Breast epithelium (tissue), 4 donors: ENCODE results near the gene AGGF1. TPM values are rescaled to one million over a fixed set of nuclear protein-coding genes. Genes with fewer than 3 reads are reported as not detected.

Source experiments
- DNase-seq, 2 donors: peaks; one replicate each; pipeline ENCODE4 v3.0.0-alpha.2; 2019; ENCODE audit warnings: low spot score in 2 of 2
- H3K27ac ChIP-seq, 2 donors: fragments of 200-600 bp; sonication (generic) in 1 of 2; one replicate each; pipeline ENCODE4 v1.5.1; 2016 to 2019; ENCODE audit warnings: mild to moderate bottlenecking in 1 of 2
- H3K27me3 ChIP-seq, 2 donors: fragments of 200-600 bp; sonication (generic) in 1 of 2; one replicate each; pipeline versions ENCODE4 v1.5.1 to v1.6.0; 2017 to 2019; ENCODE audit warnings: control low read depth in 1 of 2, mild to moderate bottlenecking in 1 of 2
- H3K36me3 ChIP-seq: fragments of 200-600 bp; one replicate; pipeline ENCODE4 v1.5.1; 2019
- H3K4me1 ChIP-seq, 2 donors: fragments of 200-600 bp; sonication (generic); one replicate each; pipeline ENCODE4 v1.5.1; 2016 to 2019; ENCODE audit warnings: control low read depth in 1 of 2
- H3K4me3 ChIP-seq, 3 donors: fragments of 200-600 bp; sonication (generic); 1 replicate in 2 of 3; 2 replicates in 1 of 3; pipeline ENCODE4 v1.5.1; 2016 to 2019; ENCODE audit warnings: mild to moderate bottlenecking in 3 of 3, moderate library complexity in 2 of 3
- H3K9me3 ChIP-seq, 2 donors: fragments of 200-600 bp; sonication (generic) in 1 of 2; one replicate each; pipeline ENCODE4 v1.5.1; 2016 to 2019; ENCODE audit warnings: control low read depth in 1 of 2
- CTCF ChIP-seq, 3 donors: fragments of 450-650 bp; IDR thresholded peaks; one replicate each; pipeline ENCODE4 v1.5.1; 2016 to 2017; ENCODE audit warnings: antibody characterized with exemption in 3 of 3, mild to moderate bottlenecking in 3 of 3, moderate library complexity in 3 of 3
- POLR2A ChIP-seq: fragments of 450-650 bp; IDR thresholded peaks from one replicate; pipeline ENCODE4 v1.6.1; 2016; ENCODE audit warnings: antibody characterized with exemption, mild to moderate bottlenecking, moderate library complexity
- POLR2AphosphoS5 ChIP-seq, 3 donors: sonication (generic); formaldehyde crosslinking; IDR thresholded peaks; one replicate each; pipeline ENCODE4 v1.6.1; 2017; ENCODE audit warnings: antibody characterized with exemption in 3 of 3
- intact Hi-C: fragments of 100-400 bp; cut with DNase I; formaldehyde crosslinking; loops from one replicate; pipeline ENCODE4 v1.15.1; 2023; ENCODE audit warnings: low total_unique reads
- total RNA-seq, 3 donors: library from RNA; depleted of rRNA; stranded (reverse); fragments of >200 nt; gene quantifications; one replicate each; pipeline ENCODE4 v1.1.0, GENCODE V29; 2016

AGGF1 gene
- total RNA-seq, 3 donors from 2014 or later = 19.3 to 25.6 (median 25.6) TPM

GRCh38 chr5:77012601-77013000 lies 17.6 kb upstream of the AGGF1 start:
- intact Hi-C loops = no loop called here
- Histone ChIP-seq H3K4me3 (no peak overlapping the region), H3K4me1 (no peaks in the 10 kb centered on the region), H3K27me3 (peaks cover 0 to 8% of the 10 kb centered on the region in 2 donors), H3K27ac (no peak overlapping the region), H3K9me3 (no peaks in the 10 kb centered on the region), H3K36me3 (no peaks in the 10 kb centered on the region)
- no peak for DNase-seq
- TF ChIP-seq POLR2A (no peak), POLR2AphosphoS5 (IDR thresholded peaks at IDR 0.05) (no peak)

- H3K4me1 ChIP-seq = no peaks in the 10 kb centered on the region
- TF ChIP-seq POLR2A (no peak), CTCF (IDR thresholded peaks at IDR 0.05) (no peak), POLR2AphosphoS5 (IDR thresholded peaks at IDR 0.05) (no peak)
- intact Hi-C loops = no loop called here
- H3K36me3 ChIP-seq = no peaks in the 10 kb centered on the region
- H3K27ac ChIP-seq = no peak overlapping the region
- peaks cover 0 to 8% of the 10 kb centered on the region in 2 donors for H3K27me3 ChIP-seq
- no peak overlapping the region for H3K4me3 ChIP-seq
- DNase-seq = no peak
- H3K9me3 ChIP-seq = no peaks in the 10 kb centered on the region
Measured at GRCh38 chr5:77015938-77016569, 14.2 kb upstream of the AGGF1 start.

DNA sequence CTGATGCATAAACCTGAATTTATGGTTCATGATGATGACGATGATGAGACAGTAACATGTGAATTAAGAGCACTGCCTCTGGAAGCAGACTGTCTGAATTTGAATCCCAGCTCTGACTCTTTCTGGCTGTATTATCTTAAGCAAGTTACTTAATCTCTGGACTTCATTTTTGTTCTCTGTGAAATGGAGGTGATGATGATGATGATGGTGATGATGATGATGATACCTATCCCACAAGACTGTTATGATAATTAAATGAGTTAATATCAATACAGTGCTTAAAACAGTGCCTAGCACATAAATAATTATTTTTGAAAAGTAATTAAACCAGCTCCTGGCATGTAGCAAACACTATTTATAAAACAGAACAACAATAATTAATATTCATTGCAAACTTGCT lies 13.2 kb upstream of the AGGF1 start:
- Histone ChIP-seq H3K4me1 (no peaks in the 10 kb centered on the region), H3K27ac (no peak overlapping the region), H3K4me3 (no peak overlapping the region), H3K36me3 (no peaks in the 10 kb centered on the region), H3K27me3 (peaks cover 0 to 17% of the 10 kb centered on the region in 2 donors), H3K9me3 (no peaks in the 10 kb centered on the region)
- intact Hi-C loops = no loop called here
- TF ChIP-seq POLR2A = no peak
- no peak for TF ChIP-seq CTCF (IDR thresholded peaks at IDR 0.05)
- TF ChIP-seq POLR2AphosphoS5 (IDR thresholded peaks at IDR 0.05) = no peak
- DNase-seq = no peak

GRCh38 chr5:77017668-77018067 lies 12.5 kb upstream of the AGGF1 start:
- no peaks in the 10 kb centered on the region for H3K36me3 ChIP-seq
- no peak overlapping the region for H3K27ac ChIP-seq
- no peak for TF ChIP-seq CTCF (IDR thresholded peaks at IDR 0.05)
- TF ChIP-seq POLR2AphosphoS5 (IDR thresholded peaks at IDR 0.05) = no peak
- TF ChIP-seq POLR2A = no peak
- no peaks in the 10 kb centered on the region for H3K9me3 ChIP-seq
- H3K27me3 ChIP-seq = peaks cover 0 to 14% of the 10 kb centered on the region in 2 donors
- intact Hi-C loops = no loop called here
- H3K4me1 ChIP-seq = no peaks in the 10 kb centered on the region
- no peak for DNase-seq
- no peak overlapping the region for H3K4me3 ChIP-seq

GRCh38 chr5:77022511-77023417 lies 7.4 kb upstream of the AGGF1 start:
- Histone ChIP-seq H3K27ac (no peak overlapping the region), H3K4me1 (no peaks in the 10 kb centered on the region), H3K36me3 (no peaks in the 10 kb centered on the region), H3K4me3 (no peak overlapping the region), H3K27me3 (peaks cover 0 to 13% of the 10 kb centered on the region in 2 donors), H3K9me3 (no peaks in the 10 kb centered on the region)
- DNase-seq = no peak
- intact Hi-C loops = no loop called here
- TF ChIP-seq POLR2A = no peak

DNA sequence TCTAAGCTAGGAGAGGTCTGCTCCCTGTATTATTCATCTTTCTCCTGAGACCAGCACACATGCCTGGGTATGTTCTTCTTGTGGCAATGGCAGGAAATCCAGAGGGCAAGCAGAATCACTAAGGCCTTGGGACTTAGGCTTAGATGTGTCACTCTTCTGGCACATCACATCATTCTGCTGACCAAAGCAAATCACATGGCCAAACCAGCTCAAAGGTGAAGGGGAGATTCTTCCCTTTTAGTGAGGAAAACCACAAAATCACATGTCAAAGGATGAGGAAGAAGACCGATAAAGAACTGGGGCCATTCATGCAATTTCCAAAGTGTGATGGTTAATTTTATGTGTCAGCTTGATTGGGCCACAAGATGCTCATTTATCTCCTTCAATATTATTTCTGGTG lies 5.7 kb upstream of the AGGF1 start:
- Histone ChIP-seq H3K36me3 (no peaks in the 10 kb centered on the region), H3K4me3 (no peak overlapping the region), H3K4me1 (no peaks in the 10 kb centered on the region), H3K27me3 (peaks cover 0 to 13% of the 10 kb centered on the region in 2 donors), H3K9me3 (no peaks in the 10 kb centered on the region), H3K27ac (no peak overlapping the region)
- TF ChIP-seq CTCF (IDR thresholded peaks at IDR 0.05) = no peak
- TF ChIP-seq POLR2A = no peak
- no peak for TF ChIP-seq POLR2AphosphoS5 (IDR thresholded peaks at IDR 0.05)
- DNase-seq = no peak
- intact Hi-C loops = no loop called here
